OCI-LY7 (cell line): ENCODE results near the gene FTO. TPM values are rescaled to one million over a fixed set of nuclear protein-coding genes. Genes with fewer than 3 reads are reported as not detected.
A peak's percentile ranks its signal among the peaks of the same experiment; 100 is the strongest.

Experiments used
- BruUV-seq: library from RNA; stranded (reverse); fragments of 400-500 nt; replicated peaks from 2 replicates; lab custom pipeline; 2021; lab: Mats Ljungman, UMichigan
- CTCF ChIA-PET: fragments of 300-600 bp; sonication (Branson Sonifier 250); formaldehyde crosslinking; loops from one replicate; lab custom pipeline; 2022; ENCODE audit warnings: antibody characterized with exemption; ENCODE audit not compliant: unreplicated experiment; lab: Charles Lee
- POLR2A ChIA-PET: fragments of 300-600 bp; sonication (Branson Sonifier 250); formaldehyde crosslinking; loops from one replicate; lab custom pipeline; 2022; ENCODE audit warnings: antibody characterized with exemption; lab: Charles Lee
- DNase-seq: peaks from one replicate; pipeline ENCODE4 v3.0.0-alpha.2; 2015; ENCODE audit warnings: low spot score
- H2AFZ ChIP-seq: fragments of 200-600 bp; sonication (generic), shearing (Covaris generic); 2 replicates; pipeline ENCODE4 v1.6.1; 2014; ENCODE audit warnings: mild to moderate bottlenecking, antibody characterized with exemption, low read length, moderate library complexity
- H3K27ac ChIP-seq: fragments of 200-600 bp; sonication (generic); 2 replicates; pipeline ENCODE4 v1.5.1; 2014; ENCODE audit warnings: mixed run types, low read depth, mild to moderate bottlenecking, moderate library complexity, low read length, inconsistent platforms; ENCODE audit not compliant: poor library complexity, severe bottlenecking
- H3K36me3 ChIP-seq: fragments of 200-600 bp; sonication (generic); 2 replicates; pipeline ENCODE4 v1.6.1; 2014; ENCODE audit warnings: mild to moderate bottlenecking, antibody characterized with exemption, low read length, moderate library complexity, mixed read lengths; ENCODE audit not compliant: insufficient read depth
- H3K4me1 ChIP-seq: fragments of 200-600 bp; sonication (generic); 2 replicates; pipeline ENCODE4 v1.5.1; 2014; ENCODE audit warnings: mild to moderate bottlenecking, low read length; ENCODE audit not compliant: insufficient read depth, poor library complexity, severe bottlenecking
- H3K4me2 ChIP-seq: fragments of 200-600 bp; sonication (generic); 2 replicates; pipeline ENCODE4 v1.6.1; 2014; ENCODE audit warnings: mild to moderate bottlenecking, low read length
- H3K4me3 ChIP-seq: fragments of 200-600 bp; sonication (generic); 2 replicates; pipeline ENCODE4 v1.5.1; 2014; ENCODE audit warnings: mild to moderate bottlenecking, low read depth, low read length; ENCODE audit not compliant: poor library complexity, severe bottlenecking
- H3K79me2 ChIP-seq: fragments of 200-600 bp; sonication (generic); 2 replicates; pipeline ENCODE4 v1.6.1; 2016; ENCODE audit warnings: low read depth, mild to moderate bottlenecking, low read length, moderate library complexity, mixed read lengths; ENCODE audit not compliant: insufficient read depth
- H3K9me2 ChIP-seq: fragments of 200-600 bp; sonication (generic); 2 replicates; pipeline ENCODE4 v1.6.1; 2016; ENCODE audit warnings: mild to moderate bottlenecking, low read length, mixed read lengths; ENCODE audit not compliant: insufficient read depth
- H3K9me3 ChIP-seq: fragments of 200-600 bp; sonication (generic); 2 replicates; pipeline ENCODE4 v1.6.1; 2014; ENCODE audit warnings: mild to moderate bottlenecking, mixed run types, low read length, mixed read lengths
- H4K20me1 ChIP-seq: fragments of 200-600 bp; sonication (generic); 2 replicates; pipeline ENCODE4 v1.6.1; 2014; ENCODE audit warnings: mild to moderate bottlenecking, antibody characterized with exemption, low read length, moderate library complexity, mixed read lengths; ENCODE audit not compliant: insufficient read depth
- EZH2phosphoT487 ChIP-seq: fragments of 200-600 bp; sonication (generic); IDR thresholded peaks from 2 replicates; pipeline ENCODE4 v1.6.1; 2018; ENCODE audit warnings: low read depth, borderline replicate concordance, mild to moderate bottlenecking, mixed run types, antibody characterized with exemption, low read length, moderate library complexity, mixed read lengths
- intact Hi-C: fragments of 100-400 bp; cut with micrococcal nuclease; formaldehyde crosslinking; loops from one replicate; pipeline ENCODE4 v1.10.0; 2022; ENCODE audit not compliant: unreplicated experiment
- total RNA-seq, 2 experiments: library from RNA; depleted of rRNA in 1 of 2; stranded (reverse); fragments of >200 nt in 1 of 2; shearing (Covaris generic) in 1 of 2; gene quantifications; 2 replicates each; pipeline ENCODE4 v1.2.3, GENCODE V29; 2014 to 2022
- TF ChIP-seq, protein P1 (sequence below): fragments of 200-600 bp; sonication (generic); conservative IDR thresholded peaks from 2 replicates; pipeline ENCODE4 v1.5.1; 2014; ENCODE audit warnings: mild to moderate bottlenecking, antibody characterized with exemption, low read length, moderate library complexity, mixed read lengths

The FTO gene
- total RNA-seq, 2 experiments from 2014 or later, result 57.1 to 68.0 TPM

DNA sequence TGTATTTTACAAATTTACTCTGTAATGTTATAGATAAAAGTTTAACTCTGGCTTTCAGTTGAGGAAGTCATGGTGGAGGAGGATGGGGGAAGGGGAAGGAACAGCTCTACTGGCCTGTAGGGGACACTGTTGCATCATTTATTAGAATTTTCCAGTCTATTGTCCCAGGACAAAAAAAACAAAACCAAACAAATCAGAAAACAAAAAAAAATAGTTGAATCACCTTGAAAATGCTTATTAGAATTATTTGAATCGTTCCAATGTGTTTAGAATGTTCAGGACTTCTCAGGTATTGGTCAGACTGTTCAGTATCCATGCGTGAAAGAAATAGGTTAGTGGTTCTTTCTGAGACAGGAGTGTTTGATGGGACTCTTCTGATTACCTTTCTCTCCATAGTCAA lies 242.0 kb downstream of the FTO start:
- no peaks in the 10 kb centered on the region for H3K9me2 ChIP-seq
- POLR2A ChIA-PET, result interaction anchor here (0.5 kb wide), 1 partner anchor 72 kb away, joined by 3 read pairs; no protein-coding TSS in a partner anchor
- H4K20me1 ChIP-seq, result no peaks in the 10 kb centered on the region
- H2AFZ ChIP-seq, result no peak overlapping the region
- H3K4me3 ChIP-seq, result no peak overlapping the region
- no peaks in the 10 kb centered on the region for H3K79me2 ChIP-seq
- no peak overlapping the region for H3K27ac ChIP-seq
- H3K9me3 ChIP-seq, result no peaks in the 10 kb centered on the region
- BruUV-seq, result no TSS peak
- no peak overlapping the region for H3K4me2 ChIP-seq
- DNase-seq, result peak; percentile 10
- no peak for TF ChIP-seq EZH2phosphoT487
- TF ChIP-seq, protein P1, sequence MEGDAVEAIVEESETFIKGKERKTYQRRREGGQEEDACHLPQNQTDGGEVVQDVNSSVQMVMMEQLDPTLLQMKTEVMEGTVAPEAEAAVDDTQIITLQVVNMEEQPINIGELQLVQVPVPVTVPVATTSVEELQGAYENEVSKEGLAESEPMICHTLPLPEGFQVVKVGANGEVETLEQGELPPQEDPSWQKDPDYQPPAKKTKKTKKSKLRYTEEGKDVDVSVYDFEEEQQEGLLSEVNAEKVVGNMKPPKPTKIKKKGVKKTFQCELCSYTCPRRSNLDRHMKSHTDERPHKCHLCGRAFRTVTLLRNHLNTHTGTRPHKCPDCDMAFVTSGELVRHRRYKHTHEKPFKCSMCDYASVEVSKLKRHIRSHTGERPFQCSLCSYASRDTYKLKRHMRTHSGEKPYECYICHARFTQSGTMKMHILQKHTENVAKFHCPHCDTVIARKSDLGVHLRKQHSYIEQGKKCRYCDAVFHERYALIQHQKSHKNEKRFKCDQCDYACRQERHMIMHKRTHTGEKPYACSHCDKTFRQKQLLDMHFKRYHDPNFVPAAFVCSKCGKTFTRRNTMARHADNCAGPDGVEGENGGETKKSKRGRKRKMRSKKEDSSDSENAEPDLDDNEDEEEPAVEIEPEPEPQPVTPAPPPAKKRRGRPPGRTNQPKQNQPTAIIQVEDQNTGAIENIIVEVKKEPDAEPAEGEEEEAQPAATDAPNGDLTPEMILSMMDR, result peak; percentile 77
- H3K4me1 ChIP-seq, result no peaks in the 10 kb centered on the region
- intact Hi-C loops, result no loop called here
- CTCF ChIA-PET, result no interaction called here
- no peaks in the 10 kb centered on the region for H3K36me3 ChIP-seq

DNA sequence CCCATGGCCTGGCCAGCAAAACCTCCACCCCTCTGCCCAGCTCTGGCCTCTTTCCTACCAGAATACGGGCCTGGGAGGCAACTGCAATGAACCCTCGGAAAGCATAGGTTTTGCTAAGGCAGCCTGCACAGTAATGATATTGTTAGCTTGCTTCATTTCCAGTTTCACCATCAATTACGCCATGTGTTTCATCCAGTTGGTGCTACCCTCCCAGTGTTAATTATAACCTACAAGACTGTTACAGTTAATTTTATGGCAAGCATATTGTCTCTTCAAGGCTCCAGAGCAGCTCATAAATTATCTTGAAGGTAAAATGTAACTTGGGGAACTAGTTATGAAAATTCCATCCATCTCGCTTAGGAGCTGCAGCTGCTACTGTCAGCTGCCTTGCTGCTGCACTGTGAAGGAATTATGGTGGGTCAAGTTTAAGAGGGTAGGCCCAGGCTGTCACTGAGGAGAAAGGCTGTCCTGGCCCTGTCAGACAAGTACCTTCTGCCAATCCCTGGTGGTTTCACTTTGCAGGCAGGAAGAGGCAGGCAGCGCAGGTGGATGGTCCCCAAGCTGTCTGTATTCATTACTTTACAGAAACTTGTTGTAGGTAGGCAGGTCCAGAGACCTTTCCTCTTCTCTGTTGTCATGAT lies 242.9 kb downstream of the FTO start:
- intact Hi-C loops, result no loop called here
- H3K36me3 ChIP-seq, result no peaks in the 10 kb centered on the region
- no peaks in the 10 kb centered on the region for H3K79me2 ChIP-seq
- H3K4me1 ChIP-seq, result no peaks in the 10 kb centered on the region
- no peaks in the 10 kb centered on the region for H3K9me2 ChIP-seq
- no peaks in the 10 kb centered on the region for H3K9me3 ChIP-seq
- no peak overlapping the region for H3K27ac ChIP-seq
- no peaks in the 10 kb centered on the region for H4K20me1 ChIP-seq
- H3K4me2 ChIP-seq, result no peak overlapping the region
- no peak overlapping the region for H2AFZ ChIP-seq
- DNase-seq, result no peak
- no peak overlapping the region for H3K4me3 ChIP-seq
- ChIA-PET CTCF (interaction anchor here (0.6 kb wide), 1 partner anchor 1910 kb away, joined by 3 read pairs; no protein-coding TSS in a partner anchor), POLR2A (interaction anchor here (0.5 to 0.9 kb wide), 3 partner anchors 11 to 73 kb away, joined by 3 read pairs; no protein-coding TSS in a partner anchor)
- TF ChIP-seq, protein P1, result no peak
- no peak for TF ChIP-seq EZH2phosphoT487
- BruUV-seq, result no TSS peak

DNA sequence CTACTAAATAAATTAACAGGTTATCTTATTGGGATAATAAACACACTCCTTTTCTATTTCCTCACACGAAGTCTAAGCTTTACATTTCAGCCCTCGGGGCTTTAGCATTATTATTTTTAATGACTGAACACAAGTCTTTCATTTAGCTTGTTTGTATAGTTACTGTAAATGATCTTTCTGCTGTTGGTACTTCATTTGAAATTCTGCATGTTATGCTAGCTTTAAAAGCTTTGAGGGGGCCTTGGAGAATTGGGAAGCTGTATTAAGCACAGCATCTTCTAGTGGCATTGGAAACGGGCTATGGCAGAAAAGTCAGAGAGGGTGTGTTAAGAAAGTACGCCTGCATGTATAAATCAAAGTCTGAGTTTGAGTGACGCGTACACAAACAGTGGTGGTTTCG lies 243.7 kb downstream of the FTO start:
- intact Hi-C loops, result no loop called here
- Histone ChIP-seq H3K4me1 (no peaks in the 10 kb centered on the region), H2AFZ (no peak overlapping the region), H4K20me1 (no peaks in the 10 kb centered on the region), H3K9me2 (no peaks in the 10 kb centered on the region), H3K9me3 (no peaks in the 10 kb centered on the region), H3K4me2 (no peak overlapping the region), H3K4me3 (no peak overlapping the region), H3K79me2 (no peaks in the 10 kb centered on the region), H3K36me3 (no peaks in the 10 kb centered on the region), H3K27ac (no peak overlapping the region)
- BruUV-seq, result no TSS peak
- ChIA-PET POLR2A (interaction anchor here (0.5 to 0.9 kb wide), 2 partner anchors 12 to 24 kb away, joined by 3 read pairs; no protein-coding TSS in a partner anchor), CTCF (no interaction called here)
- DNase-seq, result no peak
- TF ChIP-seq, protein P1, result no peak
- no peak for TF ChIP-seq EZH2phosphoT487
